GM10266 (cell line): ENCODE results near the gene TJAP1.

Source experiments
- DNase-seq: peaks from one replicate; pipeline ENCODE4 v3.0.0; 2012; ENCODE audit errors: extremely low spot score
- CTCF ChIP-seq: IDR thresholded peaks from 2 replicates; pipeline ENCODE4 v1.5.1; 2012; ENCODE audit warnings: mild to moderate bottlenecking, low read depth; ENCODE audit not compliant: control insufficient read depth, insufficient read depth; ENCODE audit errors: missing control alignments

TJAP1 gene

GRCh38 chr6:43434001-43434840, 43.1 kb upstream of the TJAP1 start:
- no peak for TF ChIP-seq CTCF
- no peak for DNase-seq

DNA sequence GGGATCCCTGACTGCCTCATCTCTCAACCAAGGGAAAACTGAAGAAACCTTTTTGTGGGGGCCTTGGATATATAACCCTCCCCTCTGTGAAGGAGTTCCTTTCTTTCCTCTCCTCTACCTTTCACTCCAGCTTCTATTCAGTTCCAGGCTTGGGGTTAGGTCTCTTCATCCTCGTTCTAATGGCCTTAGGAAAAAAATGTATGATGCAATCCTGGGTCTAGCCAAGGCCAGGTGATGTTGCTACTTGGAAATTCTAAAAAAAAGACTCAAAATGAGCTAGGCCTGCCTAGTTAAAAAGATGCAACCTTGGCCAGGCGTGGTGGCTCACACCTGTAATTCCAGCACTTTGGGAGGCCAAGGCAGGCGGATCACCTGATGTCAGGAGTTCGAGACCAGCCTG, 42.4 kb upstream of the TJAP1 start:
- no peak for DNase-seq
- no peak for TF ChIP-seq CTCF

GRCh38 chr6:43435682-43436437, 41.5 kb upstream of the TJAP1 start:
- no peak for TF ChIP-seq CTCF
- DNase-seq = no peak

GRCh38 chr6:43436577-43437282, 40.6 kb upstream of the TJAP1 start:
- no peak for TF ChIP-seq CTCF
- no peak for DNase-seq

- DNase-seq = no peak
- no peak for TF ChIP-seq CTCF
These were observed 39.7 kb upstream of the TJAP1 start for GRCh38 chr6:43437700-43438099.

DNA sequence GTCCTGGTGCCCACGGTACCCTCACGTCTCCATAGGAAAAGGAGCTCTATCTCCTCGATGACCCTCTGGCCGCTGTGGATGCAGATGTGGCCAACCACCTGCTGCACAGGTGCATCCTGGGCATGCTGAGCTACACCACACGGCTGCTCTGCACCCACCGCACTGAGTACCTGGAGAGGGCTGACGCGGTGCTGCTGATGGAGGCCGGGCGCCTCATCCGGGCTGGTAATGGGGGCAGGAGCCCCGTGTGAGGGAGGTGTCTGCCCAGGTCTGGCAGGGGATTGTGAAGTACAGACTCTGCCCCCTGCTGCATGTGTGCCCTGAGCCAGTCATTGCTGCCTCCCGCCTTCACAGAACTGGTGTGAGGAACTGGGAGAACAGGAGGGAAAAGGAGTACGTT, 34.4 kb upstream of the TJAP1 start:
- no peak for DNase-seq
- no peak for TF ChIP-seq CTCF
